Measurements from ENCODE around the gene EGLN1.

EGLN1 gene

GRCh38 chr1:231338270-231339128 lies 83.6 kb downstream of the EGLN1 start, which contains the start of gene SPRTN (continued):
- TF ChIP-seq ZNF473 (tag by site-specific recombination; IDR thresholded peaks at IDR 0.05) = no peak
- TF ChIP-seq, protein P1, sequence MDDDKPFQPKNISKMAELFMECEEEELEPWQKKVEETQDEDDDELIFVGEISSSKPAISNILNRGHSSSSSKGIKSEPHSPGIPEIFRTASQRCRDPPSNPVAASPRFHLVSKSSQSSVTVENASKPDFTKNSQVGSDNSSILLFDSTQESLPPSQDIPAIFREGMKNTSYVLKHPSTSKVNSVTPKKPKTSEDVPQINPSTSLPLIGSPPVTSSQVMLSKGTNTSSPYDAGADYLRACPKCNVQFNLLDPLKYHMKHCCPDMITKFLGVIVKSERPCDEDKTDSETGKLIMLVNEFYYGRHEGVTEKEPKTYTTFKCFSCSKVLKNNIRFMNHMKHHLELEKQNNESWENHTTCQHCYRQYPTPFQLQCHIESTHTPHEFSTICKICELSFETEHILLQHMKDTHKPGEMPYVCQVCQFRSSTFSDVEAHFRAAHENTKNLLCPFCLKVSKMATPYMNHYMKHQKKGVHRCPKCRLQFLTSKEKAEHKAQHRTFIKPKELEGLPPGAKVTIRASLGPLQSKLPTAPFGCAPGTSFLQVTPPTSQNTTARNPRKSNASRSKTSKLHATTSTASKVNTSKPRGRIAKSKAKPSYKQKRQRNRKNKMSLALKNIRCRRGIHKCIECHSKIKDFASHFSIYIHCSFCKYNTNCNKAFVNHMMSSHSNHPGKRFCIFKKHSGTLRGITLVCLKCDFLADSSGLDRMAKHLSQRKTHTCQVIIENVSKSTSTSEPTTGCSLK (tag by site-specific recombination; IDR thresholded peaks at IDR 0.05) = no peak
- TF ChIP-seq, protein P2, sequence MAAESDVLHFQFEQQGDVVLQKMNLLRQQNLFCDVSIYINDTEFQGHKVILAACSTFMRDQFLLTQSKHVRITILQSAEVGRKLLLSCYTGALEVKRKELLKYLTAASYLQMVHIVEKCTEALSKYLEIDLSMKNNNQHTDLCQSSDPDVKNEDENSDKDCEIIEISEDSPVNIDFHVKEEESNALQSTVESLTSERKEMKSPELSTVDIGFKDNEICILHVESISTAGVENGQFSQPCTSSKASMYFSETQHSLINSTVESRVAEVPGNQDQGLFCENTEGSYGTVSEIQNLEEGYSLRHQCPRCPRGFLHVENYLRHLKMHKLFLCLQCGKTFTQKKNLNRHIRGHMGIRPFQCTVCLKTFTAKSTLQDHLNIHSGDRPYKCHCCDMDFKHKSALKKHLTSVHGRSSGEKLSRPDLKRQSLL (tag by site-specific recombination; IDR thresholded peaks at IDR 0.05) = no peak; the same call in 1 of the 2 replicates
- no peak for TF ChIP-seq ZNF174 (tag by site-specific recombination; IDR thresholded peaks at IDR 0.05)
- TF ChIP-seq SCRT1 (tag by site-specific recombination; IDR thresholded peaks at IDR 0.05; ENCODE audit: borderline replicate concordance) = no peak
- TF ChIP-seq, protein P3, sequence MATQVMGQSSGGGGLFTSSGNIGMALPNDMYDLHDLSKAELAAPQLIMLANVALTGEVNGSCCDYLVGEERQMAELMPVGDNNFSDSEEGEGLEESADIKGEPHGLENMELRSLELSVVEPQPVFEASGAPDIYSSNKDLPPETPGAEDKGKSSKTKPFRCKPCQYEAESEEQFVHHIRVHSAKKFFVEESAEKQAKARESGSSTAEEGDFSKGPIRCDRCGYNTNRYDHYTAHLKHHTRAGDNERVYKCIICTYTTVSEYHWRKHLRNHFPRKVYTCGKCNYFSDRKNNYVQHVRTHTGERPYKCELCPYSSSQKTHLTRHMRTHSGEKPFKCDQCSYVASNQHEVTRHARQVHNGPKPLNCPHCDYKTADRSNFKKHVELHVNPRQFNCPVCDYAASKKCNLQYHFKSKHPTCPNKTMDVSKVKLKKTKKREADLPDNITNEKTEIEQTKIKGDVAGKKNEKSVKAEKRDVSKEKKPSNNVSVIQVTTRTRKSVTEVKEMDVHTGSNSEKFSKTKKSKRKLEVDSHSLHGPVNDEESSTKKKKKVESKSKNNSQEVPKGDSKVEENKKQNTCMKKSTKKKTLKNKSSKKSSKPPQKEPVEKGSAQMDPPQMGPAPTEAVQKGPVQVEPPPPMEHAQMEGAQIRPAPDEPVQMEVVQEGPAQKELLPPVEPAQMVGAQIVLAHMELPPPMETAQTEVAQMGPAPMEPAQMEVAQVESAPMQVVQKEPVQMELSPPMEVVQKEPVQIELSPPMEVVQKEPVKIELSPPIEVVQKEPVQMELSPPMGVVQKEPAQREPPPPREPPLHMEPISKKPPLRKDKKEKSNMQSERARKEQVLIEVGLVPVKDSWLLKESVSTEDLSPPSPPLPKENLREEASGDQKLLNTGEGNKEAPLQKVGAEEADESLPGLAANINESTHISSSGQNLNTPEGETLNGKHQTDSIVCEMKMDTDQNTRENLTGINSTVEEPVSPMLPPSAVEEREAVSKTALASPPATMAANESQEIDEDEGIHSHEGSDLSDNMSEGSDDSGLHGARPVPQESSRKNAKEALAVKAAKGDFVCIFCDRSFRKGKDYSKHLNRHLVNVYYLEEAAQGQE (tag by site-specific recombination; IDR thresholded peaks at IDR 0.05) = peak; percentile 53; the same call in 1 of the 2 replicates
- TF ChIP-seq ZNF155 (tag by site-specific recombination; IDR thresholded peaks at IDR 0.05) = no peak
- TF ChIP-seq, protein P4, sequence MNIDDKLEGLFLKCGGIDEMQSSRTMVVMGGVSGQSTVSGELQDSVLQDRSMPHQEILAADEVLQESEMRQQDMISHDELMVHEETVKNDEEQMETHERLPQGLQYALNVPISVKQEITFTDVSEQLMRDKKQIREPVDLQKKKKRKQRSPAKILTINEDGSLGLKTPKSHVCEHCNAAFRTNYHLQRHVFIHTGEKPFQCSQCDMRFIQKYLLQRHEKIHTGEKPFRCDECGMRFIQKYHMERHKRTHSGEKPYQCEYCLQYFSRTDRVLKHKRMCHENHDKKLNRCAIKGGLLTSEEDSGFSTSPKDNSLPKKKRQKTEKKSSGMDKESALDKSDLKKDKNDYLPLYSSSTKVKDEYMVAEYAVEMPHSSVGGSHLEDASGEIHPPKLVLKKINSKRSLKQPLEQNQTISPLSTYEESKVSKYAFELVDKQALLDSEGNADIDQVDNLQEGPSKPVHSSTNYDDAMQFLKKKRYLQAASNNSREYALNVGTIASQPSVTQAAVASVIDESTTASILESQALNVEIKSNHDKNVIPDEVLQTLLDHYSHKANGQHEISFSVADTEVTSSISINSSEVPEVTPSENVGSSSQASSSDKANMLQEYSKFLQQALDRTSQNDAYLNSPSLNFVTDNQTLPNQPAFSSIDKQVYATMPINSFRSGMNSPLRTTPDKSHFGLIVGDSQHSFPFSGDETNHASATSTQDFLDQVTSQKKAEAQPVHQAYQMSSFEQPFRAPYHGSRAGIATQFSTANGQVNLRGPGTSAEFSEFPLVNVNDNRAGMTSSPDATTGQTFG (tag by site-specific recombination; IDR thresholded peaks at IDR 0.05; ENCODE audit: borderline replicate concordance) = no peak
- no peak for TF ChIP-seq ZNF311 (tag by site-specific recombination; IDR thresholded peaks at IDR 0.05; ENCODE audit: borderline replicate concordance)
- TF ChIP-seq, protein P5, sequence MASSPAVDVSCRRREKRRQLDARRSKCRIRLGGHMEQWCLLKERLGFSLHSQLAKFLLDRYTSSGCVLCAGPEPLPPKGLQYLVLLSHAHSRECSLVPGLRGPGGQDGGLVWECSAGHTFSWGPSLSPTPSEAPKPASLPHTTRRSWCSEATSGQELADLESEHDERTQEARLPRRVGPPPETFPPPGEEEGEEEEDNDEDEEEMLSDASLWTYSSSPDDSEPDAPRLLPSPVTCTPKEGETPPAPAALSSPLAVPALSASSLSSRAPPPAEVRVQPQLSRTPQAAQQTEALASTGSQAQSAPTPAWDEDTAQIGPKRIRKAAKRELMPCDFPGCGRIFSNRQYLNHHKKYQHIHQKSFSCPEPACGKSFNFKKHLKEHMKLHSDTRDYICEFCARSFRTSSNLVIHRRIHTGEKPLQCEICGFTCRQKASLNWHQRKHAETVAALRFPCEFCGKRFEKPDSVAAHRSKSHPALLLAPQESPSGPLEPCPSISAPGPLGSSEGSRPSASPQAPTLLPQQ (tag by site-specific recombination; IDR thresholded peaks at IDR 0.05) = peak; percentile 100
- TF ChIP-seq ZNF433 (tag by site-specific recombination; IDR thresholded peaks at IDR 0.05; ENCODE audit: low read depth) = no peak
- TF ChIP-seq ZNF221 (tag by site-specific recombination; IDR thresholded peaks at IDR 0.05; ENCODE audit: borderline replicate concordance) = no peak
- TF ChIP-seq GLIS1 (tag by site-specific recombination; IDR thresholded peaks at IDR 0.05) = peak; percentile 97
- TF ChIP-seq, protein P6, sequence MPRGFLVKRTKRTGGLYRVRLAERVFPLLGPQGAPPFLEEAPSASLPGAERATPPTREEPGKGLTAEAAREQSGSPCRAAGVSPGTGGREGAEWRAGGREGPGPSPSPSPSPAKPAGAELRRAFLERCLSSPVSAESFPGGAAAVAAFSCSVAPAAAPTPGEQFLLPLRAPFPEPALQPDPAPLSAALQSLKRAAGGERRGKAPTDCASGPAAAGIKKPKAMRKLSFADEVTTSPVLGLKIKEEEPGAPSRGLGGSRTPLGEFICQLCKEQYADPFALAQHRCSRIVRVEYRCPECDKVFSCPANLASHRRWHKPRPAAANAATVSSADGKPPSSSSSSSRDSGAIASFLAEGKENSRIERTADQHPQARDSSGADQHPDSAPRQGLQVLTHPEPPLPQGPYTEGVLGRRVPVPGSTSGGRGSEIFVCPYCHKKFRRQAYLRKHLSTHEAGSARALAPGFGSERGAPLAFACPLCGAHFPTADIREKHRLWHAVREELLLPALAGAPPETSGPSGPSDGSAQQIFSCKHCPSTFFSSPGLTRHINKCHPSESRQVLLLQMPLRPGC (tag by site-specific recombination; IDR thresholded peaks at IDR 0.05) = peak; percentile 51; the same call in 1 of the 2 replicates
- TF ChIP-seq, protein P7, sequence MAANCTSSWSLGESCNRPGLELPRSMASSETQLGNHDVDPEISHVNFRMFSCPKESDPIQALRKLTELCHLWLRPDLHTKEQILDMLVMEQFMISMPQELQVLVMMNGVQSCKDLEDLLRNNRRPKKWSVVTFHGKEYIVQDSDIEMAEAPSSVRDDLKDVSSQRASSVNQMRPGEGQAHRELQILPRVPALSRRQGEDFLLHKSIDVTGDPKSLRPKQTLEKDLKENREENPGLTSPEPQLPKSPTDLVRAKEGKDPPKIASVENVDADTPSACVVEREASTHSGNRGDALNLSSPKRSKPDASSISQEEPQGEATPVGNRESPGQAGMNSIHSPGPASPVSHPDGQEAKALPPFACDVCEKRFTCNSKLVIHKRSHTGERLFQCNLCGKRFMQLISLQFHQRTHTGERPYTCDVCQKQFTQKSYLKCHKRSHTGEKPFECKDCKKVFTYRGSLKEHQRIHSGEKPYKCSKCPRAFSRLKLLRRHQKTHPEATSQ (tag by site-specific recombination; IDR thresholded peaks at IDR 0.05) = no peak
- no peak for TF ChIP-seq ZNF558 (tag by site-specific recombination; IDR thresholded peaks at IDR 0.05)
- TF ChIP-seq ZNF24 (tag by site-specific recombination; IDR thresholded peaks at IDR 0.05) = peak; percentile 58; the same call in 1 of the 2 replicates
- TF ChIP-seq, protein P8, sequence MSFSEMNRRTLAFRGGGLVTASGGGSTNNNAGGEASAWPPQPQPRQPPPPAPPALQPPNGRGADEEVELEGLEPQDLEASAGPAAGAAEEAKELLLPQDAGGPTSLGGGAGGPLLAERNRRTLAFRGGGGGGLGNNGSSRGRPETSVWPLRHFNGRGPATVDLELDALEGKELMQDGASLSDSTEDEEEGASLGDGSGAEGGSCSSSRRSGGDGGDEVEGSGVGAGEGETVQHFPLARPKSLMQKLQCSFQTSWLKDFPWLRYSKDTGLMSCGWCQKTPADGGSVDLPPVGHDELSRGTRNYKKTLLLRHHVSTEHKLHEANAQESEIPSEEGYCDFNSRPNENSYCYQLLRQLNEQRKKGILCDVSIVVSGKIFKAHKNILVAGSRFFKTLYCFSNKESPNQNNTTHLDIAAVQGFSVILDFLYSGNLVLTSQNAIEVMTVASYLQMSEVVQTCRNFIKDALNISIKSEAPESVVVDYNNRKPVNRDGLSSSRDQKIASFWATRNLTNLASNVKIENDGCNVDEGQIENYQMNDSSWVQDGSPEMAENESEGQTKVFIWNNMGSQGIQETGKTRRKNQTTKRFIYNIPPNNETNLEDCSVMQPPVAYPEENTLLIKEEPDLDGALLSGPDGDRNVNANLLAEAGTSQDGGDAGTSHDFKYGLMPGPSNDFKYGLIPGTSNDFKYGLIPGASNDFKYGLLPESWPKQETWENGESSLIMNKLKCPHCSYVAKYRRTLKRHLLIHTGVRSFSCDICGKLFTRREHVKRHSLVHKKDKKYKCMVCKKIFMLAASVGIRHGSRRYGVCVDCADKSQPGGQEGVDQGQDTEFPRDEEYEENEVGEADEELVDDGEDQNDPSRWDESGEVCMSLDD (tag by site-specific recombination; IDR thresholded peaks at IDR 0.05) = peak; percentile 79; the same call in 1 of the 2 replicates
- peak; percentile 50; the same call in 1 of the 2 replicates for TF ChIP-seq ZEB2 (tag by site-specific recombination; IDR thresholded peaks at IDR 0.05)
- no peak for TF ChIP-seq ZNF292 (tag by site-specific recombination; IDR thresholded peaks at IDR 0.05; ENCODE audit: borderline replicate concordance, low read depth)
